Keratinocyte (primary cell): Measurements from ENCODE around the gene TRIM25. TPM values are rescaled to one million over a fixed set of nuclear protein-coding genes. Genes with fewer than 3 reads are reported as not detected.

Experiments
- DNase-seq: peaks from one replicate; pipeline ENCODE4 v3.0.0-alpha.2; 2011; ENCODE audit warnings: low read depth, missing footprints, low spot score
- FAIRE-seq: peaks from 2 replicates; lab custom pipeline; 2011; peaks lifted over from hg19 to GRCh38; lab: Jason Lieb, UNC
- H2AFZ ChIP-seq: 2 replicates; pipeline ENCODE4 v1.6.0; 2012; ENCODE audit warnings: low read length, control low read depth, inconsistent platforms; ENCODE audit not compliant: control insufficient read depth
- H3K27ac ChIP-seq: 2 replicates; pipeline ENCODE4 v1.5.1; 2011; ENCODE audit warnings: low read length; ENCODE audit not compliant: control insufficient read depth, insufficient read depth
- H3K27me3 ChIP-seq: 3 replicates; pipeline ENCODE4 v1.6.0; 2011; ENCODE audit warnings: low read length; ENCODE audit not compliant: control insufficient read depth, insufficient read depth; ENCODE audit errors: extremely low read depth
- H3K36me3 ChIP-seq, 2 experiments: 2 replicates in 1 of 2; 3 replicates in 1 of 2; pipeline ENCODE4 v1.5.1; 2011; ENCODE audit warnings: low read length in 2 of 2, mild to moderate bottlenecking in 1 of 2; ENCODE audit not compliant: control insufficient read depth in 2 of 2, insufficient read depth in 2 of 2; ENCODE audit errors: extremely low read depth in 1 of 2
- H3K4me1 ChIP-seq: 3 replicates; pipeline ENCODE4 v1.5.1; 2011; ENCODE audit warnings: low read length; ENCODE audit not compliant: control insufficient read depth, insufficient read depth; ENCODE audit errors: extremely low read depth
- H3K4me2 ChIP-seq: 3 replicates; pipeline ENCODE4 v1.6.0; 2011; ENCODE audit warnings: low read depth, low read length; ENCODE audit not compliant: control insufficient read depth, insufficient read depth; ENCODE audit errors: extremely low read depth
- H3K4me3 ChIP-seq, 3 experiments: fragments of 200-600 bp in 1 of 3; sonication (generic) in 1 of 3; 2 replicates in 2 of 3; 3 replicates in 1 of 3; pipeline ENCODE4 v1.5.1; 2011 to 2016; ENCODE audit warnings: low read length in 3 of 3, mild to moderate bottlenecking in 3 of 3, control low read depth in 2 of 3, inconsistent platforms in 1 of 3, low read depth in 1 of 3, mixed read lengths in 1 of 3, mixed run types in 1 of 3, moderate library complexity in 1 of 3; ENCODE audit not compliant: control insufficient read depth in 2 of 3, insufficient read depth in 2 of 3; ENCODE audit errors: extremely low read depth in 1 of 3
- H3K79me2 ChIP-seq: 2 replicates; pipeline ENCODE4 v1.6.0; 2012; ENCODE audit warnings: low read length; ENCODE audit not compliant: control insufficient read depth, insufficient read depth
- H3K9ac ChIP-seq: 3 replicates; pipeline ENCODE4 v1.6.0; 2011; ENCODE audit warnings: low read length; ENCODE audit not compliant: control insufficient read depth, insufficient read depth; ENCODE audit errors: extremely low read depth
- H3K9me1 ChIP-seq: 3 replicates; pipeline ENCODE4 v1.6.0; 2011; ENCODE audit warnings: low read length; ENCODE audit not compliant: control insufficient read depth, insufficient read depth; ENCODE audit errors: extremely low read depth
- H3K9me3 ChIP-seq: 2 replicates; pipeline ENCODE4 v1.5.1; 2012; ENCODE audit warnings: low read depth, low read length; ENCODE audit not compliant: control insufficient read depth
- H4K20me1 ChIP-seq: 3 replicates; pipeline ENCODE4 v1.6.0; 2011; ENCODE audit warnings: low read length; ENCODE audit not compliant: control insufficient read depth, insufficient read depth; ENCODE audit errors: extremely low read depth
- CTCF ChIP-seq, 3 experiments: IDR thresholded peaks in 1 of 3; conservative IDR thresholded peaks in 1 of 3; optimal IDR thresholded peaks in 1 of 3; 2 replicates in 2 of 3; 3 replicates in 1 of 3; pipeline versions ENCODE3 to v1.5.1; 2011; ENCODE audit warnings: low read length in 3 of 3, mild to moderate bottlenecking in 3 of 3, moderate library complexity in 2 of 3, control low read depth in 1 of 3, inconsistent platforms in 1 of 3; ENCODE audit not compliant: insufficient read depth in 2 of 3; ENCODE audit errors: extremely low read depth in 1 of 3
- EZH2 ChIP-seq: IDR thresholded peaks from one replicate; pipeline ENCODE4 v1.6.1; 2012; ENCODE audit warnings: inconsistent platforms, mild to moderate bottlenecking, low read length, moderate library complexity
- dilution Hi-C: fragments of 300-500 bp; cut with MboI; formaldehyde crosslinking; loops from one replicate; pipeline ENCODE4 v1.7.0; 2020; ENCODE audit warnings: low sequenced_read_pairs; ENCODE audit not compliant: extremely low pct_ligation_motif_present
- polyA plus RNA-seq, 5 experiments: library from polyadenylated mRNA; depleted of rRNA in 3 of 5; stranded (reverse) in 3 of 5; stranded (forward) in 1 of 5; unstranded in 1 of 5; fragments of >200 nt; gene quantifications; 1 replicate in 1 of 5; 2 replicates in 3 of 5; 3 replicates in 1 of 5; pipeline versions ENCODE4 v1.2.1 to v1.2.3, GENCODE V29; 2011 to 2012; ENCODE audit warnings: missing spikeins in 2 of 5, low read depth in 1 of 5, low replicate concordance in 1 of 5

TRIM25 gene
- polyA plus RNA-seq, 1 donor (not counting 4 experiments of a cell fraction or from before 2014, with no cell fraction given): 60.3 TPM

GRCh38 chr17:56887552-56888467 is 26.0 kb downstream of the TRIM25 start:
- DNase-seq (no peak), FAIRE-seq (no peak)
- no peak overlapping the region for H3K9ac ChIP-seq
- H3K27me3 ChIP-seq: no peaks in the 10 kb centered on the region
- H2AFZ ChIP-seq: no peak overlapping the region
- H3K9me3 ChIP-seq: peaks cover 13% of the 10 kb centered on the region
- H4K20me1 ChIP-seq: peaks cover 3% of the 10 kb centered on the region
- no peak overlapping the region for H3K4me2 ChIP-seq
- H3K36me3 ChIP-seq: peaks cover 27 to 30% of the 10 kb centered on the region in 2 experiments
- H3K27ac ChIP-seq: no peak overlapping the region
- H3K4me1 ChIP-seq: no peaks in the 10 kb centered on the region
- H3K79me2 ChIP-seq: no peaks in the 10 kb centered on the region
- no peak for TF ChIP-seq EZH2
- TF ChIP-seq CTCF (optimal IDR thresholded peaks at IDR 0.05 in 1 of 3, IDR thresholded peaks at IDR 0.05 in 1 of 3, conservative IDR thresholded peaks at IDR 0.05 in 1 of 3; ENCODE audit: extremely low read depth in 1 of 3, insufficient read depth in 2 of 3, low read length in 3 of 3): no peak
- H3K4me3 ChIP-seq: no peak overlapping the region
- dilution Hi-C loops: no loop called here
- no peaks in the 10 kb centered on the region for H3K9me1 ChIP-seq

GRCh38 chr17:56887105-56887504 is 26.7 kb downstream of the TRIM25 start:
- Histone ChIP-seq H3K27ac (no peak overlapping the region), H3K4me3 (no peak overlapping the region), H2AFZ (no peak overlapping the region), H3K36me3 (peaks cover 22 to 27% of the 10 kb centered on the region in 2 experiments), H4K20me1 (peaks cover 3% of the 10 kb centered on the region), H3K4me2 (no peak overlapping the region), H3K9ac (no peak overlapping the region), H3K27me3 (no peaks in the 10 kb centered on the region), H3K4me1 (no peaks in the 10 kb centered on the region), H3K9me1 (no peaks in the 10 kb centered on the region), H3K9me3 (peaks cover 13% of the 10 kb centered on the region), H3K79me2 (no peaks in the 10 kb centered on the region)
- TF ChIP-seq EZH2 (no peak), CTCF (optimal IDR thresholded peaks at IDR 0.05 in 1 of 3, IDR thresholded peaks at IDR 0.05 in 1 of 3, conservative IDR thresholded peaks at IDR 0.05 in 1 of 3; ENCODE audit: extremely low read depth in 1 of 3, insufficient read depth in 2 of 3, low read length in 3 of 3) (no peak)
- dilution Hi-C loops: no loop called here
- FAIRE-seq (no peak), DNase-seq (no peak)
